ENCODE measurements around the gene ATP2A1. TPM values are rescaled to one million over a fixed set of nuclear protein-coding genes. Genes with fewer than 3 reads are reported as not detected.

The ATP2A1 gene
- total and polyA plus RNA-seq, 2 of the 13 experiments (the other 11 are each of a cell fraction or from before 2014, with no cell fraction given), result 3.2 to 12.5 TPM

DNA sequence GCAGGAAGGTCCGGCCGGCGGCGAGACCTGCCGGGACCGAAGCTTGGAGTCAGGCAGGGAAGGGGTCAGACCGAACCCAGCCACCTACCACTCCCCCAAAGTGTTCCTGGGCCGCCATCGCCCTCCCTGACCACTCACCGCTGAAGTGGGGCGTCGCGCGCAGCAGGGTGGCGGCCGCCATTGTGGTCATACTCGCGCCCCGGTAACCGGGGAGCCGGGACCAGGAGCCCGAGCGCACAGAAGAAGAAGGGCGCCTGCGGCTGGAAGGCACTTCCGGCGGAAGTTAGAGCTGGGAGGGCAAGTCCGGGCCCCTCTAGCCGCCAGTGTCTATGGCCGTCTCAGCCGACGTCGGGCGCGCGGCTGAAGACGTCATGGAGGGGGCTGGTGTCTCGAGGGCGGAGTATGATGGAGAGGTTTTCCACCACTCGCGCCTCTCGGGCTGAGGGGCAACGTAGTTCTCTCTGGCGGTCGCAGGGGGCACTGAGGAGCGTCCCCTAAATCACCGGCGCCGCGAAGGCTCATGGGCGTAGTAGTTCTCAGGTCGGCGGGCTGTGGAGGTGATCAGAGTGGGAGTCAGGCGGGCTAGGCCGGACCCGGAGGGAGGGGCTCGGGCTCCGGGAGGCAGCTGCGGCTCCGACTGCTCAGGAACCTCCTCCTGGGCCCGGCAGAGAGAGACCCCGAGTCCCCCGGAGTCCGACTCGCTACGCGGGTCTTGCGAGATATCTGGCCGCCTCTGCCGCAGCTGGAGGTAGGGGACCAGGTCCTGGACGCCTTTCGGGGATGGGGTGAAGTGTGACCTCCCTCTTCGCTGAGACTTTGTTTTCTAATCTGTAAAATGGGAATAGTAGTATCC is 32.0 kb upstream of the ATP2A1 start, which contains the start of gene TUFM (continued):
- TF ChIP-seq, protein P1, sequence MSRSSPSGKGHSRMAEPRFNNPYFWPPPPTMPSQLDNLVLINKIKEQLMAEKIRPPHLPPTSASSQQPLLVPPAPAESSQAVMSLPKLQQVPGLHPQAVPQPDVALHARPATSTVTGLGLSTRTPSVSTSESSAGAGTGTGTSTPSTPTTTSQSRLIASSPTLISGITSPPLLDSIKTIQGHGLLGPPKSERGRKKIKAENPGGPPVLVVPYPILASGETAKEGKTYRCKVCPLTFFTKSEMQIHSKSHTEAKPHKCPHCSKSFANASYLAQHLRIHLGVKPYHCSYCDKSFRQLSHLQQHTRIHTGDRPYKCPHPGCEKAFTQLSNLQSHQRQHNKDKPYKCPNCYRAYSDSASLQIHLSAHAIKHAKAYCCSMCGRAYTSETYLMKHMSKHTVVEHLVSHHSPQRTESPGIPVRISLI (CRISPR knock-in tag; IDR thresholded peaks at IDR 0.05; ENCODE audit: borderline replicate concordance), result no peak
- TF ChIP-seq GPN1 (CRISPR knock-in tag; IDR thresholded peaks at IDR 0.05; ENCODE audit: borderline replicate concordance) (no peak), SRSF1 (optimal IDR thresholded peaks at IDR 0.05; ENCODE audit: low read depth, low read length) (peak; percentile 67), GTF3A (CRISPR knock-in tag; conservative IDR thresholded peaks at IDR 0.05) (0 out of 2 replicates have a peak, but pooled peaks have one; percentile 33), BORCS8-MEF2B (CRISPR knock-in tag; IDR thresholded peaks at IDR 0.05) (no peak), ZNF83 (CRISPR knock-in tag; IDR thresholded peaks at IDR 0.05; ENCODE audit: borderline replicate concordance) (peak; percentile 96; the same call in 1 of the 2 replicates), ZNF382 (CRISPR knock-in tag; IDR thresholded peaks at IDR 0.05; ENCODE audit: borderline replicate concordance) (no peak), MAFG (CRISPR knock-in tag; IDR thresholded peaks at IDR 0.05) (0 out of 2 replicates have a peak, but pooled peaks have one; percentile 20), ZNF329 (CRISPR knock-in tag; IDR thresholded peaks at IDR 0.05; ENCODE audit: low read depth) (peak; percentile 80; the same call in 1 of the 2 replicates), ZFYVE20 (CRISPR knock-in tag; IDR thresholded peaks at IDR 0.05; ENCODE audit: borderline replicate concordance, low read depth) (no peak), REPIN1 (CRISPR knock-in tag; IDR thresholded peaks at IDR 0.05; ENCODE audit: borderline replicate concordance, low read depth) (peak; percentile 97), NFATC3 (CRISPR knock-in tag; IDR thresholded peaks at IDR 0.05) (peak; percentile 93), ZBTB1 (CRISPR knock-in tag; IDR thresholded peaks at IDR 0.05; ENCODE audit: borderline replicate concordance) (no peak), SRY (CRISPR knock-in tag; IDR thresholded peaks at IDR 0.05) (peak; percentile 97), RAD21 (CRISPR knock-in tag; IDR thresholded peaks at IDR 0.05) (peak; percentile 47)
- TF ChIP-seq, protein P2, sequence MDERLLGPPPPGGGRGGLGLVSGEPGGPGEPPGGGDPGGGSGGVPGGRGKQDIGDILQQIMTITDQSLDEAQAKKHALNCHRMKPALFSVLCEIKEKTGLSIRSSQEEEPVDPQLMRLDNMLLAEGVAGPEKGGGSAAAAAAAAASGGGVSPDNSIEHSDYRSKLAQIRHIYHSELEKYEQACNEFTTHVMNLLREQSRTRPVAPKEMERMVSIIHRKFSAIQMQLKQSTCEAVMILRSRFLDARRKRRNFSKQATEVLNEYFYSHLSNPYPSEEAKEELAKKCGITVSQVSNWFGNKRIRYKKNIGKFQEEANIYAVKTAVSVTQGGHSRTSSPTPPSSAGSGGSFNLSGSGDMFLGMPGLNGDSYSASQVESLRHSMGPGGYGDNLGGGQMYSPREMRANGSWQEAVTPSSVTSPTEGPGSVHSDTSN (CRISPR knock-in tag; IDR thresholded peaks at IDR 0.05), result peak; percentile 56
- TF ChIP-seq, protein P3, sequence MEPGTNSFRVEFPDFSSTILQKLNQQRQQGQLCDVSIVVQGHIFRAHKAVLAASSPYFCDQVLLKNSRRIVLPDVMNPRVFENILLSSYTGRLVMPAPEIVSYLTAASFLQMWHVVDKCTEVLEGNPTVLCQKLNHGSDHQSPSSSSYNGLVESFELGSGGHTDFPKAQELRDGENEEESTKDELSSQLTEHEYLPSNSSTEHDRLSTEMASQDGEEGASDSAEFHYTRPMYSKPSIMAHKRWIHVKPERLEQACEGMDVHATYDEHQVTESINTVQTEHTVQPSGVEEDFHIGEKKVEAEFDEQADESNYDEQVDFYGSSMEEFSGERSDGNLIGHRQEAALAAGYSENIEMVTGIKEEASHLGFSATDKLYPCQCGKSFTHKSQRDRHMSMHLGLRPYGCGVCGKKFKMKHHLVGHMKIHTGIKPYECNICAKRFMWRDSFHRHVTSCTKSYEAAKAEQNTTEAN (CRISPR knock-in tag; conservative IDR thresholded peaks at IDR 0.05), result peak; percentile 70
- TF ChIP-seq, protein P4, sequence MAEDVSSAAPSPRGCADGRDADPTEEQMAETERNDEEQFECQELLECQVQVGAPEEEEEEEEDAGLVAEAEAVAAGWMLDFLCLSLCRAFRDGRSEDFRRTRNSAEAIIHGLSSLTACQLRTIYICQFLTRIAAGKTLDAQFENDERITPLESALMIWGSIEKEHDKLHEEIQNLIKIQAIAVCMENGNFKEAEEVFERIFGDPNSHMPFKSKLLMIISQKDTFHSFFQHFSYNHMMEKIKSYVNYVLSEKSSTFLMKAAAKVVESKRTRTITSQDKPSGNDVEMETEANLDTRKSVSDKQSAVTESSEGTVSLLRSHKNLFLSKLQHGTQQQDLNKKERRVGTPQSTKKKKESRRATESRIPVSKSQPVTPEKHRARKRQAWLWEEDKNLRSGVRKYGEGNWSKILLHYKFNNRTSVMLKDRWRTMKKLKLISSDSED (CRISPR knock-in tag; IDR thresholded peaks at IDR 0.05), result no peak
- TF ChIP-seq, protein P5, sequence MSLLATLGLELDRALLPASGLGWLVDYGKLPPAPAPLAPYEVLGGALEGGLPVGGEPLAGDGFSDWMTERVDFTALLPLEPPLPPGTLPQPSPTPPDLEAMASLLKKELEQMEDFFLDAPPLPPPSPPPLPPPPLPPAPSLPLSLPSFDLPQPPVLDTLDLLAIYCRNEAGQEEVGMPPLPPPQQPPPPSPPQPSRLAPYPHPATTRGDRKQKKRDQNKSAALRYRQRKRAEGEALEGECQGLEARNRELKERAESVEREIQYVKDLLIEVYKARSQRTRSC (CRISPR knock-in tag; IDR thresholded peaks at IDR 0.05; ENCODE audit: low read depth), result no peak
- TF ChIP-seq, protein P6, sequence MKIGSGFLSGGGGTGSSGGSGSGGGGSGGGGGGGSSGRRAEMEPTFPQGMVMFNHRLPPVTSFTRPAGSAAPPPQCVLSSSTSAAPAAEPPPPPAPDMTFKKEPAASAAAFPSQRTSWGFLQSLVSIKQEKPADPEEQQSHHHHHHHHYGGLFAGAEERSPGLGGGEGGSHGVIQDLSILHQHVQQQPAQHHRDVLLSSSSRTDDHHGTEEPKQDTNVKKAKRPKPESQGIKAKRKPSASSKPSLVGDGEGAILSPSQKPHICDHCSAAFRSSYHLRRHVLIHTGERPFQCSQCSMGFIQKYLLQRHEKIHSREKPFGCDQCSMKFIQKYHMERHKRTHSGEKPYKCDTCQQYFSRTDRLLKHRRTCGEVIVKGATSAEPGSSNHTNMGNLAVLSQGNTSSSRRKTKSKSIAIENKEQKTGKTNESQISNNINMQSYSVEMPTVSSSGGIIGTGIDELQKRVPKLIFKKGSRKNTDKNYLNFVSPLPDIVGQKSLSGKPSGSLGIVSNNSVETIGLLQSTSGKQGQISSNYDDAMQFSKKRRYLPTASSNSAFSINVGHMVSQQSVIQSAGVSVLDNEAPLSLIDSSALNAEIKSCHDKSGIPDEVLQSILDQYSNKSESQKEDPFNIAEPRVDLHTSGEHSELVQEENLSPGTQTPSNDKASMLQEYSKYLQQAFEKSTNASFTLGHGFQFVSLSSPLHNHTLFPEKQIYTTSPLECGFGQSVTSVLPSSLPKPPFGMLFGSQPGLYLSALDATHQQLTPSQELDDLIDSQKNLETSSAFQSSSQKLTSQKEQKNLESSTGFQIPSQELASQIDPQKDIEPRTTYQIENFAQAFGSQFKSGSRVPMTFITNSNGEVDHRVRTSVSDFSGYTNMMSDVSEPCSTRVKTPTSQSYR (CRISPR knock-in tag; IDR thresholded peaks at IDR 0.05; ENCODE audit: borderline replicate concordance), result peak; percentile 71; the same call in 1 of the 2 replicates

Measured in HepG2 (cell line).